IPS-18c (cell line): ENCODE results near the gene C12orf57.

Experiments
- H3K4me3 ChIP-seq: 2 replicates; pipeline ENCODE4 v1.7.0; 2013; ENCODE audit warnings: low read depth, mild to moderate bottlenecking, low read length, moderate library complexity; ENCODE audit not compliant: insufficient read depth
- H3K9me3 ChIP-seq: one replicate; pipeline ENCODE4 v1.6.1; 2013; ENCODE audit warnings: mild to moderate bottlenecking, low read length, moderate library complexity; ENCODE audit not compliant: control insufficient read depth, insufficient read depth

C12orf57 gene

GRCh38 chr12:6966351-6966750 lies 22.5 kb downstream of the C12orf57 start:
- no peaks in the 10 kb centered on the region for H3K9me3 ChIP-seq
- no peak overlapping the region for H3K4me3 ChIP-seq

- no peak overlapping the region for H3K4me3 ChIP-seq
- no peaks in the 10 kb centered on the region for H3K9me3 ChIP-seq
These were observed 23.9 kb downstream of the C12orf57 start for GRCh38 chr12:6967651-6968100.

- no peak overlapping the region for H3K4me3 ChIP-seq
- H3K9me3 ChIP-seq = no peaks in the 10 kb centered on the region
These were observed 24.6 kb downstream of the C12orf57 start for GRCh38 chr12:6968426-6968825.

- H3K9me3 ChIP-seq = no peaks in the 10 kb centered on the region
- peak overlapping the region; percentile 96 for H3K4me3 ChIP-seq
These were observed 26.3 kb downstream of the C12orf57 start for GRCh38 chr12:6970096-6970527.

- Histone ChIP-seq H3K9me3 (no peaks in the 10 kb centered on the region), H3K4me3 (no peak overlapping the region)
These were observed 30.4 kb downstream of the C12orf57 start for GRCh38 chr12:6974180-6974579.

- Histone ChIP-seq H3K4me3 (no peak overlapping the region), H3K9me3 (no peaks in the 10 kb centered on the region)
These were observed 31.6 kb downstream of the C12orf57 start for GRCh38 chr12:6975297-6976032.

GRCh38 chr12:6977653-6978052 lies 33.8 kb downstream of the C12orf57 start:
- H3K9me3 ChIP-seq = no peaks in the 10 kb centered on the region
- no peak overlapping the region for H3K4me3 ChIP-seq

GRCh38 chr12:6978188-6978587 lies 34.4 kb downstream of the C12orf57 start:
- Histone ChIP-seq H3K9me3 (no peaks in the 10 kb centered on the region), H3K4me3 (no peak overlapping the region)

- H3K9me3 ChIP-seq = no peaks in the 10 kb centered on the region
- H3K4me3 ChIP-seq = no peak overlapping the region
These were observed 34.8 kb downstream of the C12orf57 start for GRCh38 chr12:6978611-6979011.

- no peaks in the 10 kb centered on the region for H3K9me3 ChIP-seq
- no peak overlapping the region for H3K4me3 ChIP-seq
These were observed 35.2 kb downstream of the C12orf57 start for GRCh38 chr12:6979021-6979420.

- H3K9me3 ChIP-seq = no peaks in the 10 kb centered on the region
- no peak overlapping the region for H3K4me3 ChIP-seq
These were observed 35.6 kb downstream of the C12orf57 start for GRCh38 chr12:6979453-6979852.

- Histone ChIP-seq H3K9me3 (no peaks in the 10 kb centered on the region), H3K4me3 (no peak overlapping the region)
These were observed 36.3 kb downstream of the C12orf57 start for GRCh38 chr12:6980075-6980474.

- no peak overlapping the region for H3K4me3 ChIP-seq
These were observed 36.9 kb downstream of the C12orf57 start for GRCh38 chr12:6980740-6981139.

GRCh38 chr12:6981152-6982052 lies 37.6 kb downstream of the C12orf57 start:
- Histone ChIP-seq H3K4me3 (no peak overlapping the region), H3K9me3 (no peaks in the 10 kb centered on the region)

More at GRCh38 chr12:6980740-6981139, 36.9 kb downstream of the C12orf57 start:
- no peaks in the 10 kb centered on the region for H3K9me3 ChIP-seq

GRCh38 chr12:6982532-6982931 lies 38.7 kb downstream of the C12orf57 start:
- H3K9me3 ChIP-seq = no peaks in the 10 kb centered on the region
- no peak overlapping the region for H3K4me3 ChIP-seq

GRCh38 chr12:6987956-6988553 lies 44.2 kb downstream of the C12orf57 start:
- Histone ChIP-seq H3K4me3 (no peak overlapping the region), H3K9me3 (no peaks in the 10 kb centered on the region)
